ENCODE data around the gene C2CD4B.

GRCh38 chr15:62119227-62119864 lies 45.7 kb downstream of the C2CD4B start:
- TF ChIP-seq CTBP1 (IDR thresholded peaks at IDR 0.05; ENCODE audit: borderline replicate concordance), result no peak
- TF ChIP-seq ARNT (IDR thresholded peaks at IDR 0.05), result no peak
- no peak for TF ChIP-seq HDGF (IDR thresholded peaks at IDR 0.05; ENCODE audit: borderline replicate concordance)
- TF ChIP-seq TARDBP (IDR thresholded peaks at IDR 0.05), result no peak

Measured in HEK293T (cell line).